ENCODE measurements around the gene CST5. TPM values are rescaled to one million over a fixed set of nuclear protein-coding genes. Genes with fewer than 3 reads are reported as not detected.

The CST5 gene, protein sequence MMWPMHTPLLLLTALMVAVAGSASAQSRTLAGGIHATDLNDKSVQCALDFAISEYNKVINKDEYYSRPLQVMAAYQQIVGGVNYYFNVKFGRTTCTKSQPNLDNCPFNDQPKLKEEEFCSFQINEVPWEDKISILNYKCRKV
- total RNA-seq = not detected

DNA sequence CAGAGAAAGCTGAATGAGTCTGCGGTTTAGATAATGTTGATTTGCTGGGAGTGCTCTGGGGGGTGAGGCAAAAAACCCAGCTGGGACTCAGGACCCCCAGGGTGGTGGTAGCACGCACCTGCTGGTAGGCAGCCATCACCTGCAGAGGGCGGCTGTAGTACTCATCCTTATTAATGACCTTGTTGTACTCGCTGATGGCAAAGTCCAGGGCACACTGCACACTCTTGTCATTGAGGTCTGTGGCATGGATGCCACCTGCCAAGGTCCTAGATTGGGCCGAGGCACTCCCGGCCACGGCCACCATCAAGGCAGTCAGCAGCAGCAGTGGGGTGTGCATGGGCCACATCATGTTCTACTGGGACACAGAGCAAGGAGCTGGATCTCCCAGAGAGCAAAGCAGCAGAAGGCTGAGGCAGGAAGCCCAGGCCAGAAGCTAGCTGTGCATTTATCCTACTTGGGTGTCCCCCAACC is at the start of gene CST5:
Gene CST5 (minus strand): TSS at position 421 of the 471 bp plus-strand sequence. CDS start 72 bp downstream, at position 349.
- no peak within 1 kb of the TSS for H3K27ac Mint-ChIP-seq
- CTCF ChIA-PET = no interaction called here
- DNase-seq = no peak
- H3K27me3 Mint-ChIP-seq = no peaks in the 10 kb centered on the region
- no peaks in the 10 kb centered on the region for H3K36me3 Mint-ChIP-seq (ENCODE audit: low read depth)
- no peaks in the 10 kb centered on the region for H3K9me3 Mint-ChIP-seq
- no peak within 1 kb of the TSS for H3K4me3 Mint-ChIP-seq
- no peaks in the 10 kb centered on the region for H3K4me1 Mint-ChIP-seq
- POLR2A ChIA-PET = no interaction called here

- H3K36me3 Mint-ChIP-seq (ENCODE audit: low read depth) = no peaks in the 10 kb centered on the region
- DNase-seq = peak; percentile 47
- CTCF ChIA-PET = no interaction called here
- H3K27ac Mint-ChIP-seq = no peak overlapping the region
- peaks cover 19% of the 10 kb centered on the region for H3K4me1 Mint-ChIP-seq
- no peak overlapping the region for H3K4me3 Mint-ChIP-seq
- H3K9me3 Mint-ChIP-seq = no peaks in the 10 kb centered on the region
- no peaks in the 10 kb centered on the region for H3K27me3 Mint-ChIP-seq
- POLR2A ChIA-PET = no interaction called here
These were observed 49.2 kb upstream of the CST5 start for GRCh38 chr20:23928788-23929187.

GRCh38 chr20:23928353-23928752 is 48.8 kb upstream of the CST5 start:
- ChIA-PET POLR2A (no interaction called here), CTCF (no interaction called here)
- Mint-ChIP-seq H3K4me1 (peaks cover 19% of the 10 kb centered on the region), H3K36me3 (ENCODE audit: low read depth) (no peaks in the 10 kb centered on the region), H3K27ac (no peak overlapping the region), H3K9me3 (no peaks in the 10 kb centered on the region), H3K4me3 (no peak overlapping the region), H3K27me3 (no peaks in the 10 kb centered on the region)
- no peak for DNase-seq

- no peak overlapping the region for H3K4me3 Mint-ChIP-seq
- no peaks in the 10 kb centered on the region for H3K27me3 Mint-ChIP-seq
- no peak for DNase-seq
- ChIA-PET POLR2A (no interaction called here), CTCF (no interaction called here)
- no peaks in the 10 kb centered on the region for H3K36me3 Mint-ChIP-seq (ENCODE audit: low read depth)
- H3K4me1 Mint-ChIP-seq = peaks cover 19% of the 10 kb centered on the region
- no peaks in the 10 kb centered on the region for H3K9me3 Mint-ChIP-seq
- no peak overlapping the region for H3K27ac Mint-ChIP-seq
These were observed 47.7 kb upstream of the CST5 start for GRCh38 chr20:23926944-23927872.

DNA sequence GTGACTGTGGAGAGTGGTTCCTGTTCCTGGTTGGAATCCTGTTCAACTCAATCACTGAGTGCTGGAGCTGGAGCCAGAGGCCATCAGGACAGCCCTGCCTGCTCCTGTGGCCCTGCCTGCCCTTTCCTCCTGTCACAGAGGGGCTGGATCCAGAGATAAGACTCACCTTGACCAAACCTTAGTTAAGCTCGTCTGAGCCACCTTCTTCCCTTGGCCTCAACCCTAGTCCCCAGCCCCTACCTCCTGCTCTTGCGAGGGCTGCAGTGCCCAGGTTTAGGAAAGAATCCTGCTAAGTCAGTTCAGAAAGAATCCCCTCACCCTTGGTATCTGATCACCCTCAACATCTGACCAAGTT is 47.0 kb upstream of the CST5 start:
- H3K4me1 Mint-ChIP-seq = peaks cover 19% of the 10 kb centered on the region
- ChIA-PET CTCF (no interaction called here), POLR2A (no interaction called here)
- no peaks in the 10 kb centered on the region for H3K27me3 Mint-ChIP-seq
- no peaks in the 10 kb centered on the region for H3K36me3 Mint-ChIP-seq (ENCODE audit: low read depth)
- H3K4me3 Mint-ChIP-seq = no peak overlapping the region
- no peak for DNase-seq
- no peaks in the 10 kb centered on the region for H3K9me3 Mint-ChIP-seq
- no peak overlapping the region for H3K27ac Mint-ChIP-seq

DNA sequence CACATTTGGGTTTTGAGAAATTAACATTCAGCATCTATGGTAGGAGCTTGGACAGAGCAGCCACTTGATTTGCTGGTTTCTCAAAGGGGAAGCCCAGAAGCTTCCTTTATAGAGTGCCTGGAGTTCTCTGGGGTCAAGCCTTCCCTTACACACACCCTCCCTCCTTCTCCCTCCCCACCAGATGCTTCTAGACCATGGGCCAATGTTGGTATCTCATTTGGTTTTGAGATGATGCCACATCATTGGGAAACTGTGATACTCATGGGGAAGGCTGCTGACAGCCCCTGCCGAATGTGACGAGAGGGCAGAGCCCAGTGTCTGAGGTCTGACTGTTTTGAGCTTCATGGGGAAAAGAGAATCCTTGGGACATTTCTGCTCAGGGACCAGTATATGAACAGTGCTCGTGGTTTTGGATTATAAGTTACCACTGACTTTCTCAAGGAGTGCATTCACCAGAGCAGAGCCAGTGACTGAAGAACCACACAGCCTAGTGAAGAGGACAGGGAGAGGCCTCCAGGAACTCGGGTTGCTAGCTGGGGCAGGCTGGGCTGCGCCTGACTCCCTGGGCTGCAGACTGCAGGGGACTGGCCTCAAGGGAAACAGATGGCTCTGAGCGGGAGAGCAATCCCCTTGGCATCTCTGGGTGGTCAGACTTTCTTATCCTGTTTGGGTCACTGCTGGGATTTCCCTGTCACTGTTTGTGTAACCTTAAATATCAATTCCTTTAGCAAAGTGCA is 46.4 kb upstream of the CST5 start:
- Mint-ChIP-seq H3K36me3 (ENCODE audit: low read depth) (no peaks in the 10 kb centered on the region), H3K4me3 (no peak overlapping the region), H3K27me3 (no peaks in the 10 kb centered on the region), H3K4me1 (peaks cover 19% of the 10 kb centered on the region), H3K9me3 (no peaks in the 10 kb centered on the region), H3K27ac (no peak overlapping the region)
- ChIA-PET CTCF (no interaction called here), POLR2A (no interaction called here)
- no peak for DNase-seq

GRCh38 chr20:23924751-23925150 is 45.2 kb upstream of the CST5 start:
- no peaks in the 10 kb centered on the region for H3K36me3 Mint-ChIP-seq (ENCODE audit: low read depth)
- peaks cover 24% of the 10 kb centered on the region for H3K4me1 Mint-ChIP-seq
- CTCF ChIA-PET = no interaction called here
- H3K4me3 Mint-ChIP-seq = no peak overlapping the region
- no peaks in the 10 kb centered on the region for H3K9me3 Mint-ChIP-seq
- POLR2A ChIA-PET = no interaction called here
- no peak for DNase-seq
- H3K27me3 Mint-ChIP-seq = no peaks in the 10 kb centered on the region
- H3K27ac Mint-ChIP-seq = no peak overlapping the region

DNA sequence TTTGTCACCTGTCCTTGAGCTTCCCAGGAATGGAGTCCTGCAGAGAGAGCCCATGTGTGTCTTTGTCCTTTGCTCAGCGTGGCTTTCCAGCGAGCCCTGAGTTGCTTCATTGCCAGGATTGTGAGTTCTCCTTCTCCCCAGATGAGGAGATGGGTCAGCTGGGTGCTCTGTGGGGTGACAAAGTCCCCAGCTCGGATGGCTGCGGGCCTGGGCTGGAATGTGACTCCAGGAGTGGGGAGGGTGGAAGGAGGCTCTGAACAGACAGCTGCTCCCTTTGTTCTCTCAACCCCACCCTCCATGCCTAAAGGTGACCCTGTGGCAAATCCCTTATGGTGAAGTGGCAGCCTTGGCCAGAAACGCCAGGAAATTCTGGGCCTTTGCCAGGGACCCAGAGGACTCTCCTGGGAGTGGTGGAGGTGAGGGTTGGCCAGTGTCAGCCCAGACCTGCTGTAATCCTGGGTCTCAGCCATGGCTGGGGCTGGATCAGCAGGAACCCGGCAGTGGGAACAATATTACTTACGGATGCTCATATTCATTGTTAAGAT is 44.4 kb upstream of the CST5 start:
- H3K36me3 Mint-ChIP-seq (ENCODE audit: low read depth) = no peaks in the 10 kb centered on the region
- H3K9me3 Mint-ChIP-seq = no peaks in the 10 kb centered on the region
- ChIA-PET POLR2A (no interaction called here), CTCF (no interaction called here)
- no peak for DNase-seq
- H3K4me3 Mint-ChIP-seq = no peak overlapping the region
- no peak overlapping the region for H3K27ac Mint-ChIP-seq
- H3K27me3 Mint-ChIP-seq = no peaks in the 10 kb centered on the region
- peaks cover 24% of the 10 kb centered on the region for H3K4me1 Mint-ChIP-seq

- Mint-ChIP-seq H3K4me1 (peaks cover 19% of the 10 kb centered on the region), H3K36me3 (ENCODE audit: low read depth) (no peaks in the 10 kb centered on the region), H3K9me3 (no peaks in the 10 kb centered on the region), H3K4me3 (no peak overlapping the region), H3K27me3 (no peaks in the 10 kb centered on the region), H3K27ac (no peak overlapping the region)
- ChIA-PET CTCF (no interaction called here), POLR2A (no interaction called here)
- no peak for DNase-seq
These were observed 43.8 kb upstream of the CST5 start for GRCh38 chr20:23923311-23923710.

- POLR2A ChIA-PET = no interaction called here
- Mint-ChIP-seq H3K9me3 (no peaks in the 10 kb centered on the region), H3K4me3 (no peak overlapping the region), H3K36me3 (ENCODE audit: low read depth) (no peaks in the 10 kb centered on the region), H3K27ac (no peak overlapping the region), H3K27me3 (no peaks in the 10 kb centered on the region), H3K4me1 (peaks cover 8% of the 10 kb centered on the region)
- no peak for DNase-seq
- CTCF ChIA-PET = no interaction called here
These were observed 41.1 kb upstream of the CST5 start for GRCh38 chr20:23920408-23921325.

GRCh38 chr20:23918896-23919295 is 39.3 kb upstream of the CST5 start:
- POLR2A ChIA-PET = no interaction called here
- H3K27me3 Mint-ChIP-seq = no peaks in the 10 kb centered on the region
- no peaks in the 10 kb centered on the region for H3K36me3 Mint-ChIP-seq (ENCODE audit: low read depth)
- DNase-seq = no peak
- H3K9me3 Mint-ChIP-seq = no peaks in the 10 kb centered on the region
- H3K4me1 Mint-ChIP-seq = peaks cover 8% of the 10 kb centered on the region
- no peak overlapping the region for H3K27ac Mint-ChIP-seq
- no peak overlapping the region for H3K4me3 Mint-ChIP-seq
- CTCF ChIA-PET = no interaction called here

DNA sequence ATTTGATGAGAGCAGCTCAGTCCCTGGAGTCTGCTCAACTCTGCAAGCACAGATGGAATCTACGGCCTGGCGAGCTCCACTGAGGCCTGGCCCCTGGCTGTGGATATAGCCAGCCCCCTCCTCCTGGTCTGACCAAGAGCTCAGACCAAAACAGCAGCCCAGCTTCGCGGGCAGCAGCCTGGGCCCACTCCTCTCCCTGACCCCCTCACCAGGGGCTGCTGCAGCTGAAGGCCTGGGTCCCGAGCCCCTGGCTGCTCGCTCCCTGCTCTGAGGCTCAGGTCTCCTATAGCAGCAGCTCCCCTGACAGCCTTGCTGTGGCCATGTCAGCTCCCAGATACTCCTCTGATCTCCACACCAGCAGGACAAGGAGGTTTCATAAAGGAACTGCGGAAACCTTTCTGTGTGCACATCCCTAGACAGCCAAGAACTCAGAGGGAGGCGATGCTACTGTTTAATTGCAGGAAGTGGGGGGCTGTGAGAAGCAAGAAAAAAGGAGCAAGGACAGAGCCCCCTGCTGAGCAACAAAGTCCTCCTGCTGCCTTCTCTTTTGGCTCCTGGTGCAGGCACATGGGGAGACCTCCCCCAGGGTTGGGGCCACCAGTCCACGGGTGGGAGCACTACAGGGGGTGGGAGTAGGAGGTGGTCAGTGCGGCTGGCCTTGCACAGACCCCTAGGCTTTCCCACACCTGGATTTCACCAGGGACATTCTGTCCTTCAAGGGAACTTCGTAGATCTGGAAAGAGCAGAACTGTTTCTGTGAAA is 38.7 kb upstream of the CST5 start:
- H3K4me1 Mint-ChIP-seq = peaks cover 8% of the 10 kb centered on the region
- ChIA-PET POLR2A (no interaction called here), CTCF (no interaction called here)
- H3K9me3 Mint-ChIP-seq = no peaks in the 10 kb centered on the region
- H3K27me3 Mint-ChIP-seq = no peaks in the 10 kb centered on the region
- H3K4me3 Mint-ChIP-seq = no peak overlapping the region
- H3K27ac Mint-ChIP-seq = no peak overlapping the region
- H3K36me3 Mint-ChIP-seq (ENCODE audit: low read depth) = no peaks in the 10 kb centered on the region
- DNase-seq = no peak

Data from activated CD4-positive, alpha-beta memory T cell treated with anti-CD3 and anti-CD28 coated beads, Interleukin-2, amount 10 ng/mL, durations not matched to agents 7 days and 5 days (primary cell).